HG02759 (cell line): ENCODE results near the gene CSF2.
"Not testable (repeated sequence)": the region's sequence is repeated elsewhere in the genome, so short reads cannot be mapped to it uniquely, and the experiment has no call there.

Experiments used
- ATAC-seq: cut with Tn5 transposase; IDR thresholded peaks from one replicate; pipeline ENCODE4 v1.9.1; 2021; ENCODE audit warnings: mild to moderate bottlenecking, moderate library complexity; ENCODE audit not compliant: unreplicated experiment

Gene CSF2

DNA sequence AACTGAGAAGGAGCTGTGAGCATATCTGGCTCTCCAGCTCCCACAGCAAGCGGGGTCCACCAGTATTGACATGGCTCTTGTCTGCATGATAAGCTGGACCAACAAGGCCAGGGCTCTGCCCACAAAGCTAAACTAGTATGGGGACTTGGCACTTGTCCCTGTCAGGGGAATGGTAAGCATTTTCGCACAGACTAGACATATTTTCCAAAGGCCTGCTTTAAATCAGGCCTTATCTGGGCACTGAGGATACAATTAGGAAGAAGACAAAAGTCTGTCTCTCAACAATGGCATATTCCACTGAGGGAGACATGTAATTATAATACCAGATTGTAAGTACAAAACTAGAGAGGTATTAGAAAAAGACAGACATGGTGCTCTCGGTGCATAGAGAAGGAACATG, 32.1 kb downstream of the CSF2 start:
- no peak for ATAC-seq

DNA sequence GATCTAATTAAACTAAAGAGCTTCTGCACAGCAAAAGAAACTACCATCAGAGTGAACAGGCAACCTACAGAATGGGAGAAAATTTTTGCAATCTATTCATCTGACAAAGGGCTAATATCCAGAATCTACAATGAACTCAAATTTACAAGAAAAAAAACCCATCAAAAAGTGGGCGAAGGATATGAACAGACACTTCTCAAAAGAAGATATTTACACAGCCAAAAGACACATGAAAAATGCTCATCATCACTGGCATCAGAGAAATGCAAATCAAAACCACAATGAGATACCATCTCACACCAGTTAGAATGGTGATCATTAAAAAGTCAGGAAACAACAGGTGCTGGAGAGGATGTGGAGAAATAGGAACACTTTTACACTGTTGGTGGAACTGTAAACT, 34.9 kb downstream of the CSF2 start:
- not testable (repeated sequence) for ATAC-seq

DNA sequence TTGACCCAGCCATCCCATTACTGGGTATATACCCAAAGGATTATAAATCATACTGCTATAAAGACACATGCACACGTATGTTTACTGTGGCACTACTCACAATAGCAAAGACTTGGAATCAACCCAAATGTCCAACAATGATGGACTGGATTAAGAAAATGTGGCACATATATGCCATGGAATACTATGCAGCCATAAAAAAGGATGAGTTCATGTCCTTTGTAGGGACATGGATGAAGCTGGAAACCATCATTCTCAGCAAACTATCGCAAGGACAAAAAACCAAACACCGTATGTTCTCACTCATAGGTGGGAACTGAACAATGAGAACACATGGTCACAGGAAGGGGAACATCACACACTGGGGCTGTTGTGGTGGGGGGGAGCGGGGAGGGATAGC, 35.4 kb downstream of the CSF2 start:
- not testable (repeated sequence) for ATAC-seq

DNA sequence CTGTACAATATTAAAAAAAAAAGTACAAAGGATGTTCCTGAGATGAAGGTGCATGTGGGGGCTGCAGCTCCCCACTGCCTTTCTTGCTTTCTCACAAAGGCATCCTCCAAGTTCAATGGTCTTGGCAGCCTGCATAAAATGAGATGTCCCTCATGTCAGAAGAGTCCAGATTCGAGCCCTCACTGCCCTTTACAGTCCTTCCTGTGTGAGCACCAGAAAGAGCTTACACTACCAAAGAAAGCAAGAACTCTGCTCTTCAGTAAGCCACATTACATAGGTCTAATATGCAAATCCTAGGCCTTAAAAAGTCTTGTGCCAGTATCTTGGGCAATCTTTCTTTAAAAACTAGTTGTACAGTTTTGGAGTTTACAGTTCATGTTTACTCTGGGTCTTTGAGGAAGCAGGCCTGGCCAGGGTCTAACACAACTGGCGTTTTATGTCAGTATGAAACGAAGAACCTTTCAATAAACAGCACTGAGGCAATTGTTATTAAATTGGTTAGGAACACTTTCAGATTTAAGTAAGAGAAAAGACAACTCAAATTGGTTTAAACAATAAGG, 36.0 kb downstream of the CSF2 start:
- ATAC-seq, result no peak

DNA sequence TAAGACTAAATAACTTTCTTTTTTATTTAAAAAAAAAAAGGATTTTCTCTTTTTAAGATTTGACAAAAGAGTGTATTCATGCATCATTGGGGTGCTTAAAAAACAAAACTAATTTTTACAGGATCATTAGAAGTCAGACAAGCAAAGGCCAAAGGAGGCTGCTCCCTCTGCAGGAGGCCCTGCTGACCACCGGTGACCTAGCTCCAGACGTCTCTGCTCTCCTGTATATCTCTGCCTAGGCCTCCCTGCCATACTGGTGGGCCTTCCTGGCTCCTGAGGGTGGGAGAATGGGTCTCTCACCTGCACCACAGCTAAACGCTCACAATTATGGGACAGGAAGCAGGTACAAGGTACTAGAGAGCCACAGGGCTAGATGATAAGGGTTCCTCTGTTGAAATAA, 36.6 kb downstream of the CSF2 start:
- ATAC-seq, result no peak

DNA sequence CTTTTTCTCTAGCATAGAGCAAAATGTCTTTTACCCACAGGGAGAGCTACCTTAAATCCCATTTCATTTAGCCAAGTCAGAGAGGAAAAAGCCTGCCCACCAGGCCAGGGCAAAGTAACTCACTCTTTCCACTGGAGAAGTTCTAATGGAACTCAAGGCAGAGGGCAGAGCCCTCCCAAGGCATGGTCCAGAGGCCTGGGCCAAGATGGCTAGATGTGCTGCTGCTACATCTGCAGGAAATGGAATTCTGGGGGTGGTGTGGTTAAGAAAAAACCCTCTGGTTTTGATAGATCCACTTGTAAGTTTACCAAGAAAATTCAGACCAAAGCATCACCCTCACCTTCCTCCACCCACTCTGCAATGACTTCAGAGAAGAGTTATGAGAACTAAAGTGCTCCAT, 37.3 kb downstream of the CSF2 start:
- no peak for ATAC-seq

DNA sequence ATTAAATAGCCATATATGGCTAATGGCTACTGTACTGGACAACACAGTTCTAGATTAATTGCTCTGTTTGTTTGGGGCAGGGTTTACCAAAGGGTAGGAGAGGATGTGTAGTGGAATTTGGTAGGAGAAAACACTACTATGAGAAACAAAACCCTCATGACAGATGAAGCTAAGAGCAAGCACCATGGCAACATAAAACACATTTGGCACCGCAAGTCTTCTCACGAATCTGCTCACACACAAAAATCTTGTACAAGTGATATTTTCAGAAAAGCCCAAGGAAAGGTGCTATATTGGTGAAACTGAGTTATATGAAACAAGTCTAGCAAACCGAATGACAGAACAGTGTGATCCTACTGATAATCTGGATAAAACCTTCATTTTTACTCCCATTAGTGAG, 38.5 kb downstream of the CSF2 start:
- ATAC-seq, result no peak

DNA sequence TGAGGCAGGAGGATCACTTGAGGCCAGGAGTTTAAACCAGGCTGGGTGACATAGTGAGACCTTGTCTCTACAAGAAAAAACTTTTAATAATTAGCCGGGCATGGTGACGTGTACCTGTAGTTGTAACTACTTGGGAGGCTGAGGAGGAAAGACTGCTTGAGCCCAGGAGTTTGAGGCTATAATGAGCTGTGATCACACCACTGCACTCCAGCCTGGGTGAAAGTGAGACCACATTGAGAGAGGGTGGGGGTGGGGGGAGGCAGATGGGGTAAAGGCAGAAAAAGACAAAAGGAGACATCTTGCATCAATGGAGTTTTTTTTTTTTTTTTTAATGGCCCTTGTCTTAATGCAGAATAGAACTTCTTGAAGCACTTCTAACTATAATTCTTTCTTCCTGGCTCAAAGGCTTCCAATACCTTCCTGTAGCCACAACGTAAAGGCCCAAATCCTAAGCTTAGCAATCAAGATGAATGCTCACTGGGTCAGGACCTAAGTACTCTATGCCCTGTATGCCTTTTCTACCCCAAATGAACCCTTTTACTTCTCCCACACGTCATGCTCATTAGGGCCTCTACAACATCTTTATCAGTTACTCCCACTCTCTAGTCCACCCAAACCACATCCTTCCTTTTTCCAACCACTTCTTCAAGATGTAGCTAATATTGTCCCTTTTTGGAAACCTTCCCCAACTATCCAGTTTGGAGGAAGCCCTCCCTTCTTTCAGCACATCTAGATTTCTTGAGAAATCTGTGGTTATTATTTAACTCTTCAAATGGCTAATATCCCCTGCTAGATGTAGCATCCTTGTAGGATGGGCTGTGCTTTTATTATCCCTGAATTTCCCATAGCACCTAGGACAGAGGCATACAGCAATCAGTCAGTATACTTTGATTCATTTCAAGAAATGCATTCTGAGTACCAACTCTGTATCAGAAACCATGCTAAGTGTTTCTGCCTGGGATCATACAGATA, 40.8 kb downstream of the CSF2 start:
- no peak for ATAC-seq

DNA sequence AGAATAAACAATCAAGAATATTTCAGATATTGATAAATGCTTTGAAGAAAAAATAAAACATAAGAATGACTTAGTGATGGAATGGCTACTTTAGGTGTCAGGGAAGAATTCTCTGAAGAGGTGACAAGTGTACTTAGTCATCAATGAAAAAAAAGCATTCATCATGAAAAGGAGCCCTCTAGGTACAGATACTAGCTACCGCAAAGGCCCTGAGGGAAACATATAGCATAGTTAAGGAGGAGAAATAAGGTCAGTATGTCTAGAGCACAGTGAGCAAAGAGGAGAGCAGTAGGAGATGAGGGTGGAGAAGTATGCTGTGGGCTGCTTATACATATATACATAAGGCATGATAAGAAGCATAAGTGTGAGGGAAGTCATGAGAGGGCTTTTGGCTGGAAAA, 41.8 kb downstream of the CSF2 start:
- ATAC-seq, result no peak

DNA sequence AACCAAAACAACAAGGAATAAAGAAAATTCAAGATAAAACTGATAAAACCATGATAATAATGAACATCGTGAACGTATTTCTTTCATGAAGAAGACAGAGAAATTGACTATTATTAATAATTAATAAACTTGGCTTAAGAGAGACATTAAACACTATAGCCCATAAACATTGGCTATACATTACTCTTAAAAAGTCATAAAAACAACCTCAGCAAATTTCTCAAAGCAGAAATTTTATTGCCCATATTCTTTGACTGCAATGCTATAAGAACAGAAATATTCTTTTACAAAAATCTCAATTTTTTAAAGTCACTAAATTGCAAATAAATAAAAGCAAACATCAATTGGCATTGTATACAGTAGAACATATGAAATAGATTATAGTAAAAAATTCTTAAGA, 42.5 kb downstream of the CSF2 start:
- no peak for ATAC-seq

DNA sequence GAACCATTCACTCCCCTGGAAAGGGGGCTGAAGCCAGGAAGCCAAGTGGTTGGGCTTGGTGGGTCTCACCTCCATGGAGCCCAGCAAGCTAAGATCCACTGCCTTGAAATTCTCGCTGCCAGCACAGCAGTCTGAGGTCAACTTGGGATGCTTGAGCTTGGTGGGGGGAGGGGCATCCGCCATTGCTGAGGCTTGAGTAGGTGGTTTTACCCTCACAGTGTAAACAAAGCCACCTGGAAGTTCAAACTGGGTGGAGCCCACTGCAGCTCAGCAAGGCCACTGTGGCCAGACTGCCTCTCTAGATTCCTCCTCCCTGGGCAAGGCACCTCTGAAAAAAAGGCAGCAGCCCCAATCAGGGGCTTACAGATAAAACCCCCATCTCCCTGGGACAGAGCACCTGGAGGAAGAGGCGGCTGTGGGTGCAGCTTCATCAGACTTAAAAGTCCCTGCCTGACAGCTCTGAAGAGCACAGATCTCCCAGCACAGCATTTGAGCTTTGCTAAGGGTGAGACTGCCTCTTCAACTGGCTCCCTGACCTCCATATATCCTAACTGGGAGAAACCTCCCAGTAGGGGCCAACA, 43.4 kb downstream of the CSF2 start:
- not testable (repeated sequence) for ATAC-seq

DNA sequence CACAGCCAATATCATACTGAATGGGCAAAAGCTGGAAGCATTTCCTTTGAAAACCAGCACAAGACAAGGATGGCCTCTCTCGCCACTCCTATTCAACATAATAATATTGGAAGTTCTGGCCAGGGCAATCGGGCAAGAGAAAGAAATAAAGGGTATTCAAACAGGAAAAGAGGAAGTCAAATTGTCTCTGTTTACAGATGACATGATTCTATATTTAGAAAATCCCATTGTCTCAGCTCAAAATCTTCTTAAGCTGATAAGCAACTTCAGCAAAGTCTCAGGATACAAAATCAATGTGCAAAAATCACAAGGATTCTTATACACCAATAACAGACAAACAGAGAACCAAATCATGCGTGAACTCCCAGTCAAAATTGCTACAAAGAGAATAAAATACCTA, 47.1 kb downstream of the CSF2 start:
- not testable (repeated sequence) for ATAC-seq

DNA sequence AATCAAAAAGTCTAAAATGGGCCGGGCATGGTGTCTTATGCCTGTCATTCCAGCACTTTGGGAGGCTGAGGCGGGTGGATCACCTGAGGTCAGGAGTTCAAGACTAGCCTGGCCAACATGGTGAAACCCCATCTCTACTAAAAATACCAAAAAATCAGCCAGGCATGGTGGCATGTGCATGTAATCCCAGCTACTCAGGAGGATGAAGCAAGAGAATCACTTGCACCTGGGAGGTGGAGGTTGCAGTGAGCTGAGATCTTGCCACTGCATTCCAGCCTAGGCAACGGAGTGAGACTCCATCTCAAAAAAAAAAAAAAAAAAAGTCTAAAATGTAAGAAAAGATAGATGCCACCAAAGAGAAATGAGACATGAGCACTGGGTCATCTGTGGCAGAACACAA, 49.4 kb downstream of the CSF2 start:
- ATAC-seq, result not testable (repeated sequence)

DNA sequence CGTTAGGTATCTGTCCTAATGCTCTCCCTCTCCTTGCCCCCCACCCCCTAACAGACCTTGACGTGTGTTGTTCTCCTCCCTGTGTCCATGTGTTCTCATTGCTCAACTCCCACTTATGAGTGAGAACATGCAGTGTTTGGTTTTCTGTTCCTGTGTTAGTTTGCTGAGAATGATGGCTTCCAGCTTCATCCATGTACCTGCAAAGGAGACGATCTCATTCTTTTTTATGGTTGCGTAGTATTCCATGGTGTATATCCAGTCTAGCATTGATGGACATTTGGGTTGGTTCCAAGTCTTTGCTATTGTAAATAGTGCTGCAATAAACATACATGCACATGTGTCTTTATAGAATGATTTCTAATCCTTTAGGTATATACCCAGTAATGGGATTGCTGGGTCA, 50.0 kb downstream of the CSF2 start:
- not testable (repeated sequence) for ATAC-seq
